Esophagus squamous epithelium (tissue), 5 donors: ENCODE measurements around the gene NFKBIE. TPM values are rescaled to one million over a fixed set of nuclear protein-coding genes. Genes with fewer than 3 reads are reported as not detected.

Source experiments
- DNase-seq: peaks from one replicate; lab custom pipeline; 2025; lab: John Stamatoyannopoulos, UW
- H3K27ac ChIP-seq, 4 donors: fragments of 200-600 bp; sonication (generic); one replicate each; pipeline ENCODE4 v1.5.1; 2016 to 2019; ENCODE audit warnings: mild to moderate bottlenecking in 1 of 4
- H3K27me3 ChIP-seq, 4 donors: fragments of 200-600 bp; sonication (generic); 1 replicate in 3 of 4; 2 replicates in 1 of 4; pipeline versions ENCODE4 v1.5.1 to v1.6.0; 2017 to 2021; ENCODE audit warnings: antibody characterized with exemption in 1 of 4
- H3K36me3 ChIP-seq, 3 donors: fragments of 200-600 bp; sonication (generic); one replicate each; pipeline ENCODE4 v1.5.1; 2016 to 2019
- H3K4me1 ChIP-seq, 3 donors: fragments of 200-600 bp; sonication (generic); one replicate each; pipeline ENCODE4 v1.5.1; 2017 to 2019
- H3K4me3 ChIP-seq, 4 donors: fragments of 200-600 bp; sonication (generic); 1 replicate in 3 of 4; 2 replicates in 1 of 4; pipeline ENCODE4 v1.5.1; 2016 to 2019; ENCODE audit warnings: mild to moderate bottlenecking in 2 of 4, moderate library complexity in 1 of 4
- H3K9me3 ChIP-seq, 3 donors: fragments of 200-600 bp; sonication (generic); one replicate each; pipeline ENCODE4 v1.5.1; 2016 to 2019
- POLR2A ChIP-seq, 4 donors: fragments of 450-650 bp; IDR thresholded peaks; one replicate each; pipeline ENCODE4 v1.6.1; 2017; ENCODE audit warnings: antibody characterized with exemption in 4 of 4, mild to moderate bottlenecking in 4 of 4, moderate library complexity in 3 of 4
- WGBS, 2 donors: methylation state at CpG; one replicate each; pipeline ENCODE4 v1.1.5; 2018; 5-methylcytosine and 5-hydroxymethylcytosine counted together
- intact Hi-C: fragments of 100-400 bp; cut with DNase I; formaldehyde crosslinking; loops from one replicate; pipeline ENCODE4 v1.15.0; 2022
- total RNA-seq, 4 donors: library from RNA; depleted of rRNA; stranded (reverse); fragments of >200 nt; gene quantifications; one replicate each; pipeline ENCODE4 v1.1.0, GENCODE V29; 2016
- TF ChIP-seq, protein P1 (sequence below), 6 experiments: fragments of 450-650 bp in 4 of 6; fragments of 200-600 bp in 2 of 6; sonication (generic) in 2 of 6; IDR thresholded peaks; one replicate each; pipeline ENCODE4 v1.5.1; 2016 to 2019; ENCODE audit warnings: antibody characterized with exemption in 6 of 6, mild to moderate bottlenecking in 4 of 6, moderate library complexity in 4 of 6
- donor health status: DM: yes; HTN: yes; CAD: no.

Gene NFKBIE
- total RNA-seq, 4 donors from 2014 or later, result 8.6 to 11.2 (median 10.2) TPM

DNA sequence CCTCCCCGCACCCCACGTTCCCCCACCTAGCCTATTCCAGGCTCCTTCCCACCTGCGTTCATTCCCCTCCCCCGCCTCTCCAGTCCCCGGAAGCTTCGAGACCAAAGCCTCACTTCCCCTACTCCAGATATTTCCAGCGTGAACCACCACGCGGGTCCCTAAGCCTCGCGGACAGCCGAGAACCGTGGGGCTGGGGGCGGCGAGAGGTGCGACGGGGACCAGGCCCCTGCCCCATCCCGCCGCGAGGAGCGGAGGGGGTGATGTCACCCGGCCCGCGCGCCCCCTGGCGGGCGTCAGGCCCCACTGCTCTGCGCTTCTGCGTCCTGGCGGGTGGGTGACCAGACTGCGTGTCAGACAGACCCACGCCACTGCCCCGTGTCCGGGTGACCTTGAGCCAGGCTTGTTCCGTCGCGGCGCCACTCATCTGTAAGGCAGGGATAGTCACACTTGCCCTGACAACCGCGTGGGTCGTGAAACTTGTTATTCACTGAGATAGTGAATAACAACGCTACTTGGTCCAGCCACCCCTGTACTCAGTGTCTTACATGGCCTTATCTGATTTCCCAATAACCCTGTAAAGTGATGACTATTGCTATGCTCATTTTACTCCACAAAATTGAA, 27.4 kb downstream of the NFKBIE start:
- Histone ChIP-seq H3K4me3 (peak overlapping the region; percentile 43 to 89 (median 65)), H3K27me3 (no peaks in the 10 kb centered on the region), H3K27ac (peak overlapping the region; percentile 87 to 99 (median 96)), H3K9me3 (no peaks in the 10 kb centered on the region), H3K4me1 (peaks cover 6 to 53% (median 38%) of the 10 kb centered on the region in 3 donors), H3K36me3 (peaks cover 0 to 8% (median 0%) of the 10 kb centered on the region in 3 donors)
- intact Hi-C loops, result loop anchor here (5.0 kb wide), 1 partner anchor 66 kb away; no protein-coding TSS in a partner anchor
- 8 to 15% methylated on average over 4 to 9 of the region's 42 CpGs for WGBS, 2 donors
- TF ChIP-seq, protein P1, sequence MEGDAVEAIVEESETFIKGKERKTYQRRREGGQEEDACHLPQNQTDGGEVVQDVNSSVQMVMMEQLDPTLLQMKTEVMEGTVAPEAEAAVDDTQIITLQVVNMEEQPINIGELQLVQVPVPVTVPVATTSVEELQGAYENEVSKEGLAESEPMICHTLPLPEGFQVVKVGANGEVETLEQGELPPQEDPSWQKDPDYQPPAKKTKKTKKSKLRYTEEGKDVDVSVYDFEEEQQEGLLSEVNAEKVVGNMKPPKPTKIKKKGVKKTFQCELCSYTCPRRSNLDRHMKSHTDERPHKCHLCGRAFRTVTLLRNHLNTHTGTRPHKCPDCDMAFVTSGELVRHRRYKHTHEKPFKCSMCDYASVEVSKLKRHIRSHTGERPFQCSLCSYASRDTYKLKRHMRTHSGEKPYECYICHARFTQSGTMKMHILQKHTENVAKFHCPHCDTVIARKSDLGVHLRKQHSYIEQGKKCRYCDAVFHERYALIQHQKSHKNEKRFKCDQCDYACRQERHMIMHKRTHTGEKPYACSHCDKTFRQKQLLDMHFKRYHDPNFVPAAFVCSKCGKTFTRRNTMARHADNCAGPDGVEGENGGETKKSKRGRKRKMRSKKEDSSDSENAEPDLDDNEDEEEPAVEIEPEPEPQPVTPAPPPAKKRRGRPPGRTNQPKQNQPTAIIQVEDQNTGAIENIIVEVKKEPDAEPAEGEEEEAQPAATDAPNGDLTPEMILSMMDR (IDR thresholded peaks at IDR 0.05), result peak; percentile 95 to 99 (median 98)
- TF ChIP-seq POLR2A (IDR thresholded peaks at IDR 0.05), result peak in 2 of 4 donors; percentile 32 to 44
- DNase-seq, result no peak

DNA sequence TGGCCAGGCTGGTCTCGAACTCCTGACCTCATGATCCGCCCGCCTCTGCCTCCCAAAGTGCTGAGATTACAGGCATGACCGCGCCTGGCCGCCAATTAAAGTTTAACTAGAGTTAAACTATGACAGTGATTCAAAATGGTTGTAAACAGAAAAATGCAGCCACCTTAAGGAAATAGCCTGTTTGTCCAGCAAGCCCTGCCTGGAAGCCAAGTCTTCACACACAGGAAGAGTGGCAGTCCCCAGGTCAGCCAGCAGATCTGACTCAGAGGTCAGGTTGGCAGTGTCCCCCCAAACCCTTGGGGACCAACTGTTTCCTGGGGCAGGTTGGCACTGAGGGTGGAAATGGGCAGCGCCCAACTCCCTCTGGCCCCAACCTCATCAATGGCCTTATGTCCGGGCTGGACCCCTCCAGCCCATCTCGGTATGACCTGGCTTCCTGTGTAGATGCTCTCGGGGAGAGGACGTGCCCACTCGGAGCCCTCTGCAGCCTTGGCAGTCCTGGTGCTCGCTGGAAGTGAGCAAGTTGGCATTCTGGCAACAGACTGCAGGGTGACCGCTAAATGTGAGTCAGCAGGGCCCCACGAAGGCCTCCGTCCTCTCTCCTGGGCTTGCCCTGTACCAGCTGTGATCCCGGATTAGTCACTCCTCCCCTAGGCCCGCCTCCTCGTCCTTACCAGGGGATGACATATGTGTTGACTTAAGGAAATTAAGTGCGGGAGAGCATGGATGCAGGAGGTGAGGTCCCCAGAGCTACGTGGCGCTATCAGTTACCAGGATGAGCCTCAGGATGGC, 28.1 kb downstream of the NFKBIE start:
- peak overlapping the region; percentile 43 to 89 (median 65) for H3K4me3 ChIP-seq
- DNase-seq, result no peak
- peak overlapping the region; percentile 87 to 99 (median 96) for H3K27ac ChIP-seq
- H3K27me3 ChIP-seq, result no peaks in the 10 kb centered on the region
- H3K9me3 ChIP-seq, result no peaks in the 10 kb centered on the region
- intact Hi-C loops, result loop anchor here (5.0 kb wide), 1 partner anchor 65 kb away; no protein-coding TSS in a partner anchor
- WGBS, 2 donors, result 40 to 90% methylated on average over 1 to 6 of the region's 22 CpGs
- H3K4me1 ChIP-seq, result peaks cover 6 to 56% (median 42%) of the 10 kb centered on the region in 3 donors
- TF ChIP-seq POLR2A (IDR thresholded peaks at IDR 0.05), result peak in 1 of 4 donors; percentile 38
- TF ChIP-seq, protein P1 (IDR thresholded peaks at IDR 0.05), result no peak
- H3K36me3 ChIP-seq, result peaks cover 0 to 15% (median 0%) of the 10 kb centered on the region in 3 donors

DNA sequence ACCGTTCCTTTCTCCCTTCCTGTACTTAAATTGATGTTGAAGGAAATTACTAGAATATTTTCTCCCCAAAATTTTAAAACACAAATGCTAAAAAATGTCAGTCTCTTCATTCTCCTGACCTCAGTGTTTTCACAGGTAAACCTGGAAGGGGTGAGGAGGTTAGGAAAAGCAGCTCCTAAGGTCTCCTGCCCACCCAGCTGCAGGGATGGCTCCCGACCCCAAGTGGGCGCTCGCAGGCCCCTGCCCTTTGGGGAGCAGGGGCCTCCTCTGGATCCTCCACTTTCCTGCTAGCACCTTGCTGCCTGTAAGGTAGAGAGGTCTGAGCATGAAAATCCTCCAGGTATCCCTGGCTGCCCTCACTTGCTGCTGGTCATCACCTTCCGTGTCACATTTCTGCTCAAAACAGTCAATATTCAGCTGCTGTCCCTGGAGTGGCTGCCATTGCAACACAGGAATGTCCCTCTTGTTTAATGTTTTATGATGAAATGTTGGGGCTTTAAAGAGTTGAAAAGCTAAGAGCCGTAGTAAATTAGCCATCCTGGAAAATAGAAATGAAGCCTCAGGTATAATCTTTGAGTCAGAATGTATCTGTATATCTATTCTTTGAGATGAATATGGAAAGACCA, 29.3 kb downstream of the NFKBIE start:
- TF ChIP-seq, protein P1 (IDR thresholded peaks at IDR 0.05), result no peak
- no peak for TF ChIP-seq POLR2A (IDR thresholded peaks at IDR 0.05)
- Histone ChIP-seq H3K27me3 (no peaks in the 10 kb centered on the region), H3K4me3 (no peak overlapping the region), H3K9me3 (no peaks in the 10 kb centered on the region), H3K4me1 (peaks cover 6 to 56% (median 42%) of the 10 kb centered on the region in 3 donors), H3K36me3 (peaks cover 0 to 27% (median 0%) of the 10 kb centered on the region in 3 donors), H3K27ac (peak overlapping the region in 1 of 4 donors; percentile 80)
- 86 to 98% methylated on average over 4 to 6 of the region's 6 CpGs for WGBS, 2 donors
- intact Hi-C loops, result loop anchor here (5.0 kb wide), 1 partner anchor 64 kb away; no protein-coding TSS in a partner anchor
- DNase-seq, result no peak

DNA sequence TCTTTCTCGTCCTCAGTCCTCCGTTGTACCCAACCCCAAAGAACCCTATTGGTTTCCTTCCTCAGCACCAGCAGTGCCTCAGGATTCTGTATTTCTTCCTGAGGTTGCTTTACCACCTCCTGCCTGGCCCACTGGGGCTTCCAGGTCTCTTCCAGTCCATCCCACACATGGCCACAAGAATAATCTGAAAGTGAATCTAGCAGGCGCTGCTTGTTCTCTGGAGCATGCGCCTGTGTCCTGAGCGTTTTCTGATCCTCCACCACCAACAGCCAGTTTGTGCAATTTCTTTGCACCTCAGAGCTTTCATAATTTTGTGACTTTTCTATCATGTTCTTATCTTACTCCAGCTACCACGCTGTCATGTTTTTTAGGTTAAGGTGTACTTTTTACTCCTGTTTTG, 30.1 kb downstream of the NFKBIE start:
- peak overlapping the region; percentile 45 to 93 (median 74) for H3K27ac ChIP-seq
- 53 to 80% methylated on average over 6 of the region's 6 CpGs for WGBS, 2 donors
- no peak for TF ChIP-seq POLR2A (IDR thresholded peaks at IDR 0.05)
- TF ChIP-seq, protein P1 (IDR thresholded peaks at IDR 0.05), result no peak
- H3K4me3 ChIP-seq, result no peak overlapping the region
- H3K4me1 ChIP-seq, result peaks cover 6 to 56% (median 42%) of the 10 kb centered on the region in 3 donors
- H3K27me3 ChIP-seq, result no peaks in the 10 kb centered on the region
- intact Hi-C loops, result loop anchor here (5.0 kb wide), 1 partner anchor 63 kb away; no protein-coding TSS in a partner anchor
- H3K36me3 ChIP-seq, result peaks cover 0 to 34% (median 2%) of the 10 kb centered on the region in 3 donors
- no peaks in the 10 kb centered on the region for H3K9me3 ChIP-seq
- no peak for DNase-seq
